NB4 (cell line): ENCODE measurements around the gene CTIF.

Source experiments
- CTCF ChIP-seq: IDR thresholded peaks from one replicate; pipeline ENCODE4 v1.5.1; 2012; ENCODE audit warnings: low read depth, low read length
- MAX ChIP-seq: IDR thresholded peaks from 2 replicates; pipeline ENCODE4 v1.6.1; 2011; ENCODE audit warnings: low read depth, low read length
- MYC ChIP-seq: IDR thresholded peaks from 2 replicates; pipeline ENCODE4 v1.6.1; 2011; ENCODE audit warnings: low read depth, low read length
- POLR2A ChIP-seq: IDR thresholded peaks from 2 replicates; pipeline ENCODE4 v1.6.1; 2011; ENCODE audit warnings: mild to moderate bottlenecking; ENCODE audit not compliant: insufficient read length; ENCODE audit errors: extremely low read depth

GRCh38 chr18:48792141-48792540 is 253.3 kb downstream of the CTIF start:
- no peak for TF ChIP-seq POLR2A
- TF ChIP-seq CTCF, result no peak
- no peak for TF ChIP-seq MAX
- TF ChIP-seq MYC, result no peak
